Fibroblast of pulmonary artery (primary cell): Measurements from ENCODE around the gene PXDC1.

Experiments used
- DNase-seq: peaks from one replicate; pipeline ENCODE4 v3.0.0-alpha.2; 2010; ENCODE audit warnings: low read depth
- H3K4me3 ChIP-seq: replicated peaks from 2 replicates; pipeline ENCODE4 v1.5.1; 2011; ENCODE audit warnings: low read depth, mild to moderate bottlenecking, control low read depth, low read length, moderate library complexity
- CTCF ChIP-seq: IDR thresholded peaks from 2 replicates; pipeline ENCODE4 v1.5.1; 2011; ENCODE audit warnings: mild to moderate bottlenecking, control low read depth, low read length, inconsistent platforms; ENCODE audit errors: missing control alignments

The PXDC1 gene

GRCh38 chr6:3733321-3733925 lies 18.1 kb downstream of the PXDC1 start:
- no peak overlapping the region for H3K4me3 ChIP-seq
- TF ChIP-seq CTCF: no peak
- no peak for DNase-seq

- peak; percentile 91 for TF ChIP-seq CTCF
- peak; percentile 95 for DNase-seq
- H3K4me3 ChIP-seq: no peak overlapping the region
Observed at GRCh38 chr6:3732345-3733141, 19.0 kb downstream of the PXDC1 start.

- no peak for TF ChIP-seq CTCF
- DNase-seq: no peak
- no peak overlapping the region for H3K4me3 ChIP-seq
Observed at GRCh38 chr6:3731700-3732099, 19.8 kb downstream of the PXDC1 start.

GRCh38 chr6:3729603-3730344 lies 21.7 kb downstream of the PXDC1 start:
- H3K4me3 ChIP-seq: no peak overlapping the region
- DNase-seq: no peak
- no peak for TF ChIP-seq CTCF

- no peak for TF ChIP-seq CTCF
- H3K4me3 ChIP-seq: no peak overlapping the region
- DNase-seq: no peak
Observed at GRCh38 chr6:3727593-3728108, 23.9 kb downstream of the PXDC1 start.

GRCh38 chr6:3727036-3727435 lies 24.5 kb downstream of the PXDC1 start:
- H3K4me3 ChIP-seq: no peak overlapping the region
- no peak for DNase-seq
- TF ChIP-seq CTCF: no peak
